Fibroblast of upper back skin (primary cell): Measurements from ENCODE around the gene VANGL1.

ENCODE experiments used
- DNase-seq: peaks from one replicate; pipeline ENCODE4 v3.0.0-alpha.2; 2013

VANGL1 gene

DNA sequence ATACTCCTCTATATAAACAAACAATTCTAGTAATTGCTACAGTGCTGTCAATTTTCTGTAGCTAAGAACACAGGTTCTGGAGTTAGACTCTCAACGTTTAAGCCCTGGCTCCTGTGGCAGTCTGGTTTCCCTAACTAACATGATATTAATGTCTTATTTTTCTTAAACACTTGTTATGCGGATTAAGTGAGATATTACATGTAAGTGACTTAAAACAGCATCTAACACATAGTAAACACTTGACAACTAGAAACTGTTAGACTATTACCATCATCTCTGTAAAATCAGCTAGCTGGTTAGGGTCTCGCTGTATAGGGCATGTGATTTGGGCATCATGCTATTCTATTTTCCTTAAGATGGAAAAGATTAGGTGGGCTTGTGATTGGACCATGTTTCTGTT lies 2.3 kb downstream of the VANGL1 start:
- no peak for DNase-seq

DNA sequence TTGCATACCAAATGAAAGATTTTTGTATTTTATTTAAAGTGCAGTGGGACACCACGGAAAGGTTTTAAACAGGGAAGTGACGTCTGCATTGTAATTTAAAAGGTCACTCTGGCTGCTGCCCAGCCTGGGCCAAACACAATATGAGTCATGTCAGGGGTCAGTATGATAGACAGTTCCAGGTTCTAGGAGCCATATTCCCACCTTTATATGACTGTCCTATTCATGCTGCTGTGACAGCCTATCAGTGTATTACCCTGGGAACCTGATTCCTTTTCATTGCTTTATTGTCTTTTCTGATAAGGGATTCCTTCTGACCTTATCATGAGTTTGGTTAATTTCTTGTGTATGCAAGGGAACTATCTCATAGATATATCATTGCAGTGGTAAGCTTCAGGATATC lies 5.3 kb downstream of the VANGL1 start:
- DNase-seq: no peak

DNA sequence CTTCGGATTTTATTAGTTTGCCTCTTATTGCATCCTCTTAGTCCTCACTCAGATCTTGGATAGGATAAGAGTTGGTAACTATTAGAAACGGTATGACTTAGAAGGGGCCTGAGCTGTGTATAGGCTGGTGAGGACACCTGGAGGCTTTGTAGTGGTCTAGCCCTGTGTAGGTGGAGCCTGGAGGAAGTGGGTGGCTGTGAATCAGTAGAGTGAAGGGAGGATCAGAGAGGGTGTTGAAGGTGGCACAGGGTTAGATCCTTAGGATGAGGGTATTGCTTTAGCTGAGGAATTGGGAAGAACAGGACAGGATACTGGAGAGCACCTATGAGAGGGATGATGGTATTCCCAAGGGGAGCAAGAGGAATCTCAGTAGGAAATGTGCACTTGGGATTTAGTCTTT lies 5.7 kb downstream of the VANGL1 start:
- no peak for DNase-seq

DNA sequence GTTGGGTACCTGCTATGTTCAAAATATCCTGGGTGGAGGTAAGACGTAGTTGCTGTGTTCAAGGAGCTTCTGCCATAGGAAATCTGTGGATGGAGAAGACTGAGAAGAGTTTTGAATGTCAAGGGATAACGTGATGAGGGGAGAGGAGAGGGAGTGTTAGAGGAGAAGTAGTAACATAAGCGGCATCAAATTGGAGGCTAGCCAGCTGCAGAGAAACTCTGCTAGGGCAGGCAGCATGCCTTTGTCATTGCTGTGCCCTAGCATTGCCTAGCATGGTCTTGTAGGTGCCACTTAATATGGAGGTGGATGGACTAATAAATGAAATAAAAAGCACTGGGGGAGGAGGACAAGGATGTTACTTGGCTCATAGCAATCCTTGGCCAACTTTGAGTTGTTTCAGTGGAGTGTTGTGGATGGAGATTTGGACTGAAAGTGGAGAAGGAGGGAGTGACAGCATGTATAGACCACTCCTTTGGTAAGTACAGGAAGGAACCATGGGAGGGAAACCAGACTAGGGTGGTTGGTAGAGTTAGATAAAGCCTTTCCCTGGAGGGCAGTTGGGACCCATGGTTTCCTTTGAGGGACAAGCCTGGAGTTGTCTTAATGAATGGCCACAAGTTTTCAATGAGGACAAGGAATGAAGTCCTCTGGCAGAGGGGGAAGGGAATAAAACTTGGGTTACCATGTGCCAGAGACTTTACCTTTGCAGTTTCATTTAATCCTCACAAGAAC lies 6.3 kb downstream of the VANGL1 start:
- DNase-seq: no peak

DNA sequence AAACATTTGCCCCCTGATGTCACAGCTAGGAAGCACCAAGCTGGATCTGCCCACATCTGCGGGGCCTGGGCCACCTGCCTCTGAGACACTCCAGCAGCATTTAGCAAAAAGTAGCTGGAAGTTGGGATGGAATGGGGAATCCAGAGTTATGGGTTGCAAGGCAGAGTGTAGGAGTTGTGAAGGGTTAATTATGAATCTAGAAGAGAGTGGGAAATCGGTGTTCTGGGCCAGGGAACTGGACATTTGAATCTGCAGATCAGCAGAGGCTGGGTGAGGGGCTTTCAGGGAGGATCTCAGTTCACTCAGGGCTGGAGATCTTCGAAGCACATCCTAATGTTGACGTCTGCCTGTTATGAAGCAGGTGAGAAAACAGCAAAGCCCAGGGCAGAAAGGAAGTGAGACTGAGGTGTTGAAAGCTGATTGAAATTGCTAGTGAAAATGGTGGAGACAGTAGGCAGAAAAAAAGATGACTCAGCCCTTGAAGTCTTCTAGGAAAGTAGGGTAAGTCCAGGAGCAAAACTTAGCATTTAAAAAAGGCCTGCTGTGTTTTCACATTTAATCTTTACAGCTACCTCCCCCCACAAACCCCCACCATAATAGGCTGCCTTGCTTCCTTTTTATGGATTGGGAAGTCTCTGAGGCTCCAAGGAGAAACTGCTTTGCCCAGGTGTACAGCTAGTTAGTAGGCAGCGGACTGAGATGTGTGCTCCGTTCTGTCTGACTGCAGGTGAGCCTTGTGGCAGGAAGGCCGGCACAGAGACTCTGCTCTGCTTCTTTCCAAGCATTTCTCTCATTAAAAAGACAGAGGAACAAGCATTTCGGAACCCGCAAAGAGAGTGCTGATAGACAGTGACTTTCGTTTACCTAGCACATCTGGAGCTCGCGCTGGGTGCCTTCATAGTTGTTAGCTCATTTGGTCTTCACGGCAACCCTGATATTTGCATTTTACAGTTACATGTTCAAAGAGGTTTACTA lies 7.2 kb downstream of the VANGL1 start:
- no peak for DNase-seq

- DNase-seq: no peak
Measured at GRCh38 chr1:115649964-115650363, 8.2 kb downstream of the VANGL1 start.

DNA sequence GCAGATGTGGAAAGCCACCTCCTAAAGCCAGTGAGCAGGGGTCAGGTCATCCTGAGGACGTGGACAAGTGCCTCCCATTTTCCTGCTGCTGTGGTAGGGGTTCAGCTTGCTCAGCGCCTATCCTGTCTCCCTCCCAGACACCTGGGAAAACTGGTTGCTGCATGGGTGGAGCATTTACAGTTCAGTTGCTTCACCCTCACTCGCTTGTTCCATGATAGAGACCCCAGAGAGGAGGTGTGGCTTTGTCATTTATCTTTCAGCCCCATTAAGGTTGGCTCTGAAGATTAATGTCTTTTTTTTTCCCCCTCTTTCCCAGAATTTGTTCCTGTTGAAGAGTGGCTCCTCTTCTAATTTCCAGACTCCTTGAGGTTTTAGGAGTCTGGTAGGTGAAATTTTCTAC lies 9.2 kb downstream of the VANGL1 start:
- no peak for DNase-seq

DNA sequence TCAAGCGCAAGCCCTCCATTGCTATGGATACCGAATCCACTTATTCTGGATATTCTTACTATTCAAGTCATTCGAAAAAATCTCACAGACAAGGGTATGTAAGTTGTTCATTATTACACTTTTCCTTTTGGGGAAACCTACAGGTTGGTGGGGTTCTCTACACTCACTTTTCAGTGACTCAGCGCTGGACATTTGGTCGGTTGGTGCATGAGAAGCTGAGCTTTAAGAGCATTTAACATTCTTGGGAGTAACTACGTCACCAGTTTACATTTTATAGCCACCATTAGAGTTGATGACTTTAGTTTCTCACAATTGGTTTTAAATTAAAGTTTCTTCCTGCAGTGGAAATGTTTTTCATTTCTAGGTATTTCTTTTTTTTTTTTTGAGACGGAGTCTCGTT lies 9.6 kb downstream of the VANGL1 start:
- no peak for DNase-seq

DNA sequence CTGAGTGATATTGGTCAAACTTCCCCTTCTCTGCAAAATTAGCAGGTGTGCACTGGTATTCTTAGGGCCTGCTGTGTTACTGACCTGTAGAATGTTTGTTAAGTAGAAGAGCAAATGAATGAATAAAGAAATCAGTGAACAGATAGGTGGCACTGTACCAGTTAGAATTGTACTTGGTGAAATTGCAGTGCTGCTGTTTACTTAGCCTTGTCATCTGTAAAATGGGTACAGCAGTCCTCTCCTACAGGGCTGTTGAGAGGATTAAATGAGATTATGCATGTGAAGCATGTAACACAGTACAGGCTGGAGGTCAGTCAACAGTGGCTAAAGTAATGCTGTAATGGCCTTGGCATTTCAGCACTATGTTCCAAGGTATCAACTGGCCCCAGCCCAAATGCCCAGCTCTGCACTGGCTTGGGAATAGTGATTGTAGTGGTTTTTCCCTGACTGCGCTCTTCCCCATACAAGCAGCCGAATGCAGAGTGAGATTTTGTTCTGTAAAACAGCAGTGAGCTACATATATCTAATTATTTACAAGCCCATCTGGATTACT lies 10.5 kb downstream of the VANGL1 start:
- no peak for DNase-seq

- no peak for DNase-seq
Measured at GRCh38 chr1:115654125-115654524, 12.4 kb downstream of the VANGL1 start.

DNA sequence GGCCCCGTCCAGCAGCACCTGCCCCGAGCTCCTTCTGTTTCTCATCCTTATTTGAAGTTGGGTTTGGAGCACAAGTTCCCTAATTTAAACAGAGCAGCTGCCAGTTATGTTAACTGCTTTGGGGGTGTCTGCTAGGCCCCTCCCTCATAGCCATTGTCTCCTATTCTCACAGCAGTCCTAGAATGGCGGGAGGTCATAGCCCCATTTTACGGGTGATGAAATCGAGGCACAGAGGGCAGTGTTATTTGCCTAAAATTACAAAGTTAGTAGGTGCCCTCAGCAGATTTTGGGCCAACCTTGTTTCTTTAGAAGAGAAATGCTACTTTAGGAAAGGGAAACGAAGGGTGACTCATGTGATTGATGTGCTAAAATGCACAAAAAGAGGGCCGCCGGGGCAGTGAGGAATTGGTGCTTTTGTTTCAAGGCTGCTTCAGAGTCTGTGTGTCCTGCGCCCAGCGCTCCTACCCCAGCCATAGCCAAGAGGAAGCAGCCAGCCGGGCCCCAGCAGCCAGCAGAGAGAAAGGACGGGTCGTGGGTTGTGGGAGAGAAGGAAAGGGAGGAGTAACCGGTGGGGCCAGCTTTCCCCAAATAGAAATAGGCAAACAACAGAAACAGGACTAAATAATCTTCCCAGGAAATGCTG lies 13.0 kb downstream of the VANGL1 start:
- DNase-seq: peak; percentile 42

DNA sequence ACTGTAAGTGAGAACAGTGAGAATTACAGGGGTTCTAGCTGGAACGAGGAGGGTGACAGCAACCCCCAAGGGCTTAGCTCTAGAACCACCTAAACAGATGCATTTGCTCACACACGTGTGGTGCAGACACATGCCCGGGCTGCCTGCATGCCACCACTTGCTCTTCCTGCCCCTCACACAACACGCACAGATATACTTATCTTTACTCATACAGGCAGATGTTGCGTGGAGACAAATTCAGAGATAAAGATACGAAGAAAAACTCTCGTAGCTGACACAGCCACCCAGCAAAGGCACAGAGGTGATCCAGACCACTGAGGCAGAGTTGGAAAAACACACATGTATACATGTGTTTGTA lies 13.5 kb downstream of the VANGL1 start:
- no peak for DNase-seq

GRCh38 chr1:115655916-115656315 lies 14.1 kb downstream of the VANGL1 start:
- no peak for DNase-seq

DNA sequence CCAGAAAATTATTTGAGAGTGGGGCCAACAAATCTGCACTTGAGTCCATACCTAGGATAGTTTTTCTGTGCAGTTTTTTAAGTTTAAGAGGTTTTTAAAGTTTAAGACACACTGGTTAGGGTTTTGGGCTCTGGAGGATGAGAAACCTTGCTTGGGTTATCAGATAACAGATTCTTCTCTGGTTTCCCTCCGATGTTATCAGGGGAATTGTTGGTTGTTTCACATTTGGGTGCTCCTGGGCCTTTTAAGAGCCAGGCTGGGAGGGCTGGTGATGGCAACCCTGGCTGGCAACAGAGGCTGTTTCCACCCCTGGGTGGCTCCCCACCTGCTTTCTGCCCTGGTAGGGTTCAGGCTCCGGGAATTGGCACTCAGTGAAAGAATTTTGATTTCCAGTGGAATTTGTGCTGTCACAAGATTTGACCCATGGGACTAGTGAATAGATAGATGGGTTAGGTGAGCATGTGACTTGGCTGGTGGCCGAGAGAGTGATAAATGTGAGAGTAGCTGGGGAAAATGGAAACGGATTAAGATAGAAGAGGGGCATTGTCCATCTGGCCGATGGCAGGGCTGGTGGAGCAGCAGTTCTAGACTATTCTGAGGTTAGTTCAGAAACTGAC lies 14.8 kb downstream of the VANGL1 start:
- no peak for DNase-seq

DNA sequence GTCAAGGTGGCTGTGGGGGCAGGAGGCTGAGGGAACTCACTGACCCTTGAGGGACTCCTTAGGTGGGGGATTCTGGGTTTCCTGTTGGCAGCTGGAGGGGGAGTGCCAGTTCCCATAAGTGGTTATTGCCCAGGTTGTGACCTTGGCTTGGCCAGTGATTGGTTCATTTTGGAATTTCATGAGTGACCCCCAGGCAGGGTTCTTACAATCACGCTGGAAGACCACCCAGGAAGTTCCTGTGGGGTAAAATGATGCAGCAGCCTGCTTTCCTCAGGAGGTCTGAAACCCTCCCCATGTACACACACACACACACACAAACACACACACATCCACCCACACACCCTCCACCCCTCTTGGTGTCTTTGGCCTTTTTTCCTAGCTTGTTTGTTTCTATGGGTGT lies 16.9 kb downstream of the VANGL1 start:
- no peak for DNase-seq

DNA sequence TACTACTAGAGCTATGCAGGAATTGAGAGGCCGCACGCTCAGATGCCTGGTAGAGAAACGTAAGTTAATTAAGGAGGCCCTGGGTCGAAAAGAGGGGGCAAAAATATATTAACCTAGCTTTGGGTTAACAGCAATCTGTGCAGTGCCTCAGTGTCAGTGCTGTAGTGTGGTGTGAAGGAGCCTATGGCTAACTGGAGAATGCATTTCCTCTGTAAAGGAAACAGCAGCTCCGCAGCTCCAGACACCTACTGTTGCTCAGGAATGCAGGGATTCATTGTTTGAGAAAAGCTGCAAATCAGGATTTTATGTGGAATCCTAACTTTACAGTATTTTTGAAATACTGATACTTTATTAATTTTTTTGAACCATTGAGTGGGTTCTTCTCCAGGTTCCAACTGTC lies 18.4 kb downstream of the VANGL1 start:
- no peak for DNase-seq

DNA sequence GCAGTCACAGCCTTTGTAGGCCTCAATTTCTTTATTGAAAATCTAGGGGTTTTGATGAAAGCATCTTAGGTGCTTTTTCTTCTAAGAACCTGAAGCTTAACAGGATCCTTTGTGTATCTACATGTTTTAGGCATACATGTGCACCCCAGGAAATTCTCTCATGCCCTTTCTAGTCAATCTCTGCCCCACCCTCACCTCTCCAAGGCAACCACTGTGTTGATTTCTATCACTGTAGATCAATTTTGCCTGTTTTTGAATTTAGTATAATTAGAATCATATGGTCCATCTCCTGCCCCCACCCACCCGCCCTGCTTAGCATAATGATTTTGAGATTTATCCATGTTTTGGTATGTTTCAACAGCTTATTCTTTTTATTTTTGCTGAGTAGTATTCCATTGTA lies 19.4 kb downstream of the VANGL1 start:
- no peak for DNase-seq

DNA sequence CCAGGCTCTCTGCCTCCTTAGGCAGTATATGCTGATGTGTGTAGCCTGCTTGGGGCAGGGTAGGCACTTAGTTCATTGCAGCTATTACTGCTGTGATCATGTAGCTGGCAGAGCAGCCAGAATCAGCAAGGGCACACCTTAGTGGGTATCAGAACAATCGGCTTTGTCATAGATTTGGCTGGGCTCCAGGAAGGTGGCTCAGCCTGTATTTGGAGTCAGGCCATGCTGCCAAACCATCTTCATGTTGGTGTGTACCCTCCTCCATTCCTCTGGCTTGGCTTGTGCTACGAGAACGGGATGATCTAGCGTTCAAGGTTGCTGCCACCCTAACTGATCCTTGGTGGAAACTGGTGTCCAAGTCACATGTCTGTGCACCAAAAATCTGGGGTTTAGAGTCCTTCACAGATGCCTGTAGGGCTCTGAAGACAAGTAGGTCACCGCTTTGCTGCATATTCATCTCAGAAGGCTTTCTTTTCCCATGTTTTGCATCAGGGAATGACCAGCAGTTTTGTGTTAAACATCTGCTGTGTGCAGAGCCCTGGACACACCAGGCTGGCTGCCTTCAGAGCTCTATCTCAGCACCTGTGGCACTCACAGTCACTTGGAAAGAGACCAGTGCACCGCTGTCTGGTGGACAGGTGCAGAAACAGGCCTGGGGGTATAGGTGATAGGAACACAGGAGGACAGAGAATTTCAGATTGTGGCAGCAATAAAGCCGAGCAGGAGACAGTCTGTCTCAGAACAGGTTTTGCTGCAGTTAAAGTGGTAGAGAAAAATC lies 23.7 kb downstream of the VANGL1 start:
- DNase-seq: no peak

GRCh38 chr1:115666206-115666605 lies 24.4 kb downstream of the VANGL1 start:
- DNase-seq: no peak

DNA sequence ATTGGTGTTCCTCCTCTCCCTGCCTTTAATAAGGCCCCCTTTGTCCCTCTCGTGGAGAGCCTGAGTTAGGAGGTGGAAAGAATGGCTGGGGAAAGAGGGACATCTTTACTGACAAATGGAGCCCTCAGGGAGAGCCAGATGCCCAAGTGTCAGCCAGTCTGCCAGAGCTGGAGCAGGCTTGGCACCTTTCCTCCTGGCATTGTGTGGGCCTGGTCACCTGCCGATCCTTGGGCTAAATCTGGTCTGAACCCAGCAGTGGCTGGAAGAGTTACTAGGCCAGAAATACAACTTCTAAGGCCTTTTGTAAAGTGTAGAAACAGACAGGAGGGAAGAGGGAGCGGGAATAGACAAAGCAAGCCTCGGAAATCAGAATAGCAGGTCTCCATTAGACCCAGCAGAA lies 24.9 kb downstream of the VANGL1 start:
- DNase-seq: no peak

GRCh38 chr1:115668579-115668978 lies 26.8 kb downstream of the VANGL1 start:
- peak; percentile 93 for DNase-seq

- DNase-seq: peak; percentile 94
Measured at GRCh38 chr1:115669002-115669673, 27.4 kb downstream of the VANGL1 start.
